A549 treated with dexamethasone at 1 μM for 4 hours (cell line): ENCODE measurements around the gene MICALL2. TPM values are rescaled to one million over a fixed set of nuclear protein-coding genes. Genes with fewer than 3 reads are reported as not detected.

Experiments
- total RNA-seq: library from RNA; stranded (reverse); fragments of 200-300 nt; extraction: Qiagen RNA extraction; gene quantifications from 5 replicates; pipeline ENCODE4 v1.2.3, GENCODE V29; 2022

The MICALL2 gene
- 12.1 to 22.7 TPM (median 20.7 TPM) in 5 replicates for total RNA-seq

GRCh38 chr7:1458683-1459511, at the start of gene MICALL2:
TSS of gene MICALL2 (minus strand) at chr7:1459470. CDS start at chr7:1459326, 144 bp downstream.

GRCh38 chr7:1503816-1504775, 44.8 kb upstream of the MICALL2 start, which contains the start of gene INTS1:
TSS of gene INTS1 (minus strand) at chr7:1504389. CDS start at chr7:1503960, 429 bp downstream.

Other genes with a start within 250 kb of the MICALL2 start
- 0.05 to 0.07 TPM (median 0.05 TPM) in 3 of 5 replicates, not detected in the others for gene UNCX, start 226.6 kb downstream of the MICALL2 start, total RNA-seq
- 34.2 to 66.2 TPM (median 60.1 TPM) in 5 replicates for gene INTS1, start 44.9 kb upstream of the MICALL2 start, total RNA-seq
- gene MAFK, start 71.2 kb upstream of the MICALL2 start, total RNA-seq, result 24.6 to 47.9 TPM (median 38.8 TPM) in 5 replicates
- 4.1 to 10.4 TPM (median 8.8 TPM) in 5 replicates for gene TMEM184A, start 96.7 kb upstream of the MICALL2 start, total RNA-seq
- 71.6 to 92.3 TPM (median 86.8 TPM) in 5 replicates for gene PSMG3, start 110.6 kb upstream of the MICALL2 start, total RNA-seq
- gene ELFN1, start 210.8 kb upstream of the MICALL2 start, total RNA-seq, result 0.24 to 0.37 TPM (median 0.33 TPM) in 5 replicates